Measurements from ENCODE around the gene EFTUD2. TPM values are rescaled to one million over a fixed set of nuclear protein-coding genes. Genes with fewer than 3 reads are reported as not detected.

The EFTUD2 gene
- total and polyA plus RNA-seq, 2 donors (not counting 1 experiment from before 2014, with no cell fraction given) = 88.0 to 154 TPM

- no peak overlapping the region for H3K4me2 ChIP-seq (ENCODE audit: extremely low read depth, insufficient read depth, low read length)
- H3K4me3 ChIP-seq (replicated peaks in 1 of 4; ENCODE audit: control extremely low read depth in 1 of 4, insufficient read depth in 1 of 4, low read depth in 3 of 4, low read length in 4 of 4) = no peak overlapping the region
- no peak overlapping the region for H2AFZ ChIP-seq (ENCODE audit: low read length)
- H4K20me1 ChIP-seq (ENCODE audit: control insufficient read depth, extremely low read depth, insufficient read depth, low read length) = no peaks in the 10 kb centered on the region
- no peaks in the 10 kb centered on the region for H3K27me3 ChIP-seq (ENCODE audit: control insufficient read depth, insufficient read depth, low read length)
- peaks cover 91% of the 10 kb centered on the region for H3K79me2 ChIP-seq (ENCODE audit: control insufficient read depth, insufficient read depth, low read length)
- TF ChIP-seq CTCF (conservative IDR thresholded peaks at IDR 0.05 in 1 of 2, IDR thresholded peaks at IDR 0.05 in 1 of 2; ENCODE audit: low read depth in 1 of 2, low read length in 2 of 2) = no peak
- TF ChIP-seq EZH2 (IDR thresholded peaks at IDR 0.05; ENCODE audit: low read length, missing control alignments) = no peak
- peaks cover 9% of the 10 kb centered on the region for H3K36me3 ChIP-seq (ENCODE audit: control insufficient read depth, insufficient read depth, low read length)
- no peak for DNase-seq (ENCODE audit: low read depth in 2 of 2)
- peaks cover 12% of the 10 kb centered on the region for H3K4me1 ChIP-seq (ENCODE audit: control insufficient read depth, extremely low read depth, insufficient read depth, low read length)
- no peak overlapping the region for H3K9ac ChIP-seq (ENCODE audit: insufficient read depth, low read length)
- H3K27ac ChIP-seq (ENCODE audit: insufficient read depth, low read length) = peak overlapping the region; percentile 53
- H3K9me3 ChIP-seq (ENCODE audit: control insufficient read depth, insufficient read depth, low read depth, low read length) = no peaks in the 10 kb centered on the region
Measured at GRCh38 chr17:44807817-44808155, 91.5 kb downstream of the EFTUD2 start.

GRCh38 chr17:44807093-44807816 is 92.0 kb downstream of the EFTUD2 start:
- Histone ChIP-seq H4K20me1 (ENCODE audit: control insufficient read depth, extremely low read depth, insufficient read depth, low read length) (no peaks in the 10 kb centered on the region), H3K36me3 (ENCODE audit: control insufficient read depth, insufficient read depth, low read length) (peaks cover 9% of the 10 kb centered on the region), H3K9ac (ENCODE audit: insufficient read depth, low read length) (no peak overlapping the region)

More at GRCh38 chr17:44807093-44807816, 92.0 kb downstream of the EFTUD2 start:
- Histone ChIP-seq H3K4me2 (ENCODE audit: extremely low read depth, insufficient read depth, low read length) (no peak overlapping the region), H2AFZ (ENCODE audit: low read length) (no peak overlapping the region), H3K27me3 (ENCODE audit: control insufficient read depth, insufficient read depth, low read length) (no peaks in the 10 kb centered on the region), H3K4me3 (replicated peaks in 1 of 4; ENCODE audit: control extremely low read depth in 1 of 4, insufficient read depth in 1 of 4, low read depth in 3 of 4, low read length in 4 of 4) (no peak overlapping the region), H3K9me3 (ENCODE audit: control insufficient read depth, insufficient read depth, low read depth, low read length) (no peaks in the 10 kb centered on the region), H3K27ac (ENCODE audit: insufficient read depth, low read length) (peak overlapping the region; percentile 53), H3K79me2 (ENCODE audit: control insufficient read depth, insufficient read depth, low read length) (peaks cover 94% of the 10 kb centered on the region), H3K4me1 (ENCODE audit: control insufficient read depth, extremely low read depth, insufficient read depth, low read length) (peaks cover 12% of the 10 kb centered on the region)
- no peak for DNase-seq (ENCODE audit: low read depth in 2 of 2)
- no peak for TF ChIP-seq EZH2 (IDR thresholded peaks at IDR 0.05; ENCODE audit: low read length, missing control alignments)
- no peak for TF ChIP-seq CTCF (conservative IDR thresholded peaks at IDR 0.05 in 1 of 2, IDR thresholded peaks at IDR 0.05 in 1 of 2; ENCODE audit: low read depth in 1 of 2, low read length in 2 of 2)

All from fibroblast of lung (primary cell).